Measurements from ENCODE around the gene NBPF1. TPM values are rescaled to one million over a fixed set of nuclear protein-coding genes. Genes with fewer than 3 reads are reported as not detected.

Gene NBPF1
- total and polyA plus RNA-seq, 9 of the 15 experiments (the other 6 are each of a cell fraction or from before 2014, with no cell fraction given), result 5.2 to 42.6 (median 24.1) TPM

DNA sequence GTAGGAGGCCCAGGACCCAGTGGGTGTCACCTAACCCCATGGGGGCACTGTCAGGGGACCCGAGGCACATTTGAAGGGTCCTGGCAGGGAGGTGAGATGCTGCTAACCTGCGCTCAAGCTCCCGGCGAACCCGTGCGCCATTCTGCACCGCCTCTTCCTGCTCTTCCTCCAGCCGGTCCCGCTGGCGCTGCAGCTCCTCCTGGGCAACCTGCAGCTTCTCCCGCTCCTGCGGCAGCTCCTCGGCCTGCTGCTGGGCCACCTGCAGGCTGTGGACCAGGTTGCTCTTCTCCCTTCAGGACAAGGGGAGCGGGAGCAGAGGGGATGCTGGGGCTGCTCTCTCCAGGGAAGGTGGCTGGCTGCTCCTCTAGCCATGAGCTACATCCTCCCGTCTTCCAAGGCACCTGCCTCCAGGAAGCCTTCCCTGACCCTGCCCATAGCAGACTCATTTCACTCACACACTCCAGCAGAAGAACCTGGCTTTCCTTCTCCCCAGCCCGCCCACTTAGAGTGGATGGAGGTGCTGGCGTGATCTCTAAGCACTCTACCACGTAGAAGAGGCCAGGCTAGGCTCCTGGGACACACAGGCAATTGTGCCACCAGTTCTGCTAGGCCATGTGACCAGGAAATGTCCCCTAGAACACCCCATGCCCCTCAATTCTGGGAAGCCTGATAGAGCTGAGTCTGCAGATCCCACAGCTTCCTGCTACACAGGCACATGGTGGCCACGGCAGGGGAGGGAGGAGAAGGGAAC lies 15.2 kb upstream of the NBPF1 start (continued):
- TF ChIP-seq ZNF518B (CRISPR knock-in tag; IDR thresholded peaks at IDR 0.05), result no peak
- TF ChIP-seq ZBTB7A (IDR thresholded peaks at IDR 0.05; ENCODE audit: borderline replicate concordance, control insufficient read depth, low read depth, low read length), result no peak
- no peak for TF ChIP-seq CAMTA2 (CRISPR knock-in tag; conservative IDR thresholded peaks at IDR 0.05)
- no peak for TF ChIP-seq ETV5 (CRISPR knock-in tag; IDR thresholded peaks at IDR 0.05; ENCODE audit: low read depth)
- no peak for TF ChIP-seq ZNF584 (CRISPR knock-in tag; IDR thresholded peaks at IDR 0.05; ENCODE audit: low read depth)
- TF ChIP-seq ARID2 (IDR thresholded peaks at IDR 0.05), result no peak
- TF ChIP-seq MAZ (CRISPR knock-in tag; conservative IDR thresholded peaks at IDR 0.05 in 1 of 2, IDR thresholded peaks at IDR 0.05 in 1 of 2), result peak in 1 of 2 experiments; percentile 34; a peak in 1 of 4 replicates
- TF ChIP-seq ZNF707 (CRISPR knock-in tag; conservative IDR thresholded peaks at IDR 0.05), result no peak
- TF ChIP-seq TRIM28 (IDR thresholded peaks at IDR 0.05), result no peak
- TF ChIP-seq, protein P1, sequence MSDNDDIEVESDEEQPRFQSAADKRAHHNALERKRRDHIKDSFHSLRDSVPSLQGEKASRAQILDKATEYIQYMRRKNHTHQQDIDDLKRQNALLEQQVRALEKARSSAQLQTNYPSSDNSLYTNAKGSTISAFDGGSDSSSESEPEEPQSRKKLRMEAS (CRISPR knock-in tag; IDR thresholded peaks at IDR 0.05), result peak; percentile 43; the same call in 1 of the 2 replicates
